ENCODE data around the gene CENPM.

GRCh38 chr22:41928593-41929417 lies 18.1 kb downstream of the CENPM start:
- TF ChIP-seq, protein P1, sequence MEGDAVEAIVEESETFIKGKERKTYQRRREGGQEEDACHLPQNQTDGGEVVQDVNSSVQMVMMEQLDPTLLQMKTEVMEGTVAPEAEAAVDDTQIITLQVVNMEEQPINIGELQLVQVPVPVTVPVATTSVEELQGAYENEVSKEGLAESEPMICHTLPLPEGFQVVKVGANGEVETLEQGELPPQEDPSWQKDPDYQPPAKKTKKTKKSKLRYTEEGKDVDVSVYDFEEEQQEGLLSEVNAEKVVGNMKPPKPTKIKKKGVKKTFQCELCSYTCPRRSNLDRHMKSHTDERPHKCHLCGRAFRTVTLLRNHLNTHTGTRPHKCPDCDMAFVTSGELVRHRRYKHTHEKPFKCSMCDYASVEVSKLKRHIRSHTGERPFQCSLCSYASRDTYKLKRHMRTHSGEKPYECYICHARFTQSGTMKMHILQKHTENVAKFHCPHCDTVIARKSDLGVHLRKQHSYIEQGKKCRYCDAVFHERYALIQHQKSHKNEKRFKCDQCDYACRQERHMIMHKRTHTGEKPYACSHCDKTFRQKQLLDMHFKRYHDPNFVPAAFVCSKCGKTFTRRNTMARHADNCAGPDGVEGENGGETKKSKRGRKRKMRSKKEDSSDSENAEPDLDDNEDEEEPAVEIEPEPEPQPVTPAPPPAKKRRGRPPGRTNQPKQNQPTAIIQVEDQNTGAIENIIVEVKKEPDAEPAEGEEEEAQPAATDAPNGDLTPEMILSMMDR (IDR thresholded peaks at IDR 0.05 in 4 of 5, conservative IDR thresholded peaks at IDR 0.05 in 1 of 5) = no peak
- TF ChIP-seq POLR2A (IDR thresholded peaks at IDR 0.05) = no peak
